SK-N-SH treated with all-trans-retinoic acid at 6 μM for 48 hours (cell line): Measurements from ENCODE around the gene CFAP161.

Source experiments
- ATAC-seq: fragments of 200-7000 bp; cut with Tn5 transposase; 3 replicates; pipeline ENCODE4 v1.9.1; 2020; ENCODE audit warnings: mild to moderate bottlenecking, moderate library complexity
- ARNTL ChIP-seq: fragments of 450-650 bp; formaldehyde crosslinking; IDR thresholded peaks from 2 replicates; pipeline ENCODE4 v1.5.0; 2020; ENCODE audit warnings: low read depth, mild to moderate bottlenecking, moderate library complexity, borderline replicate concordance
- BACH2 ChIP-seq: fragments of 250-450 bp; sonication (Bioruptor Pico); IDR thresholded peaks from 2 replicates; pipeline ENCODE4 v1.9.0; 2021; ENCODE audit warnings: mild to moderate bottlenecking, borderline replicate concordance
- CSDC2 ChIP-seq: fragments of 250-450 bp; sonication (Bioruptor Pico); IDR thresholded peaks from 2 replicates; pipeline ENCODE4 v1.5.0; 2020; ENCODE audit warnings: mild to moderate bottlenecking, moderate library complexity
- ESRRG ChIP-seq: fragments of 250-450 bp; sonication (Bioruptor Pico); IDR thresholded peaks from 2 replicates; pipeline ENCODE4 v1.6.1; 2021; ENCODE audit warnings: mild to moderate bottlenecking
- GLIS3 ChIP-seq: fragments of 250-450 bp; sonication (Bioruptor Pico); IDR thresholded peaks from 2 replicates; pipeline ENCODE4 v1.5.0; 2020; ENCODE audit warnings: mild to moderate bottlenecking, moderate library complexity
- ISL1 ChIP-seq: fragments of 250-450 bp; sonication (Bioruptor Pico); IDR thresholded peaks from 2 replicates; pipeline ENCODE4 v2.1.2; 2022; ENCODE audit warnings: mild to moderate bottlenecking, moderate library complexity
- RARB ChIP-seq: fragments of 250-450 bp; sonication (Bioruptor Pico); IDR thresholded peaks from 2 replicates; pipeline ENCODE4 v1.8.0; 2021; ENCODE audit warnings: mild to moderate bottlenecking, moderate library complexity
- SNAI2 ChIP-seq: fragments of 250-450 bp; sonication (Bioruptor Pico); IDR thresholded peaks from 2 replicates; pipeline ENCODE4 v1.5.0; 2020; ENCODE audit warnings: mild to moderate bottlenecking, moderate library complexity
- TCF4 ChIP-seq: fragments of 250-450 bp; sonication (Bioruptor Pico); IDR thresholded peaks from 2 replicates; pipeline ENCODE4 v1.8.0; 2021; ENCODE audit warnings: mild to moderate bottlenecking, moderate library complexity, borderline replicate concordance
- TOX ChIP-seq: fragments of 250-450 bp; sonication (Bioruptor Pico); IDR thresholded peaks from 2 replicates; pipeline ENCODE4 v1.8.0; 2021; ENCODE audit warnings: mild to moderate bottlenecking, moderate library complexity, borderline replicate concordance
- ZC3H10 ChIP-seq: fragments of 250-450 bp; sonication (Bioruptor Pico); IDR thresholded peaks from 2 replicates; pipeline ENCODE4 v1.5.1; 2021; ENCODE audit warnings: mild to moderate bottlenecking, moderate library complexity
- ZFP3 ChIP-seq: fragments of 250-450 bp; sonication (Bioruptor Pico); IDR thresholded peaks from 2 replicates; pipeline ENCODE4 v1.5.0; 2020; ENCODE audit warnings: mild to moderate bottlenecking, moderate library complexity
- ZFP30 ChIP-seq: fragments of 450-650 bp; formaldehyde crosslinking; IDR thresholded peaks from 2 replicates; pipeline ENCODE4 v1.5.0; 2022; ENCODE audit warnings: mild to moderate bottlenecking, moderate library complexity
- ZNF565 ChIP-seq: fragments of 450-650 bp; formaldehyde crosslinking; conservative IDR thresholded peaks from 2 replicates; pipeline ENCODE4 v1.5.0; 2020; ENCODE audit warnings: low read depth, mild to moderate bottlenecking, moderate library complexity
- ZNF70 ChIP-seq: fragments of 450-650 bp; formaldehyde crosslinking; IDR thresholded peaks from 2 replicates; pipeline ENCODE4 v1.5.0; 2020; ENCODE audit warnings: mild to moderate bottlenecking, moderate library complexity
- ZNF8 ChIP-seq: fragments of 450-650 bp; formaldehyde crosslinking; IDR thresholded peaks from 2 replicates; pipeline ENCODE4 v1.5.0; 2020; ENCODE audit warnings: mild to moderate bottlenecking, moderate library complexity
- TF ChIP-seq, protein P1 (sequence below): fragments of 250-450 bp; sonication (Bioruptor Pico); IDR thresholded peaks from 2 replicates; pipeline ENCODE4 v1.5.1; 2020; ENCODE audit warnings: low read depth, mild to moderate bottlenecking, moderate library complexity
- TF ChIP-seq, protein P2 (sequence below): fragments of 250-450 bp; sonication (Bioruptor Pico); IDR thresholded peaks from 2 replicates; pipeline ENCODE4 v1.5.1; 2021; ENCODE audit warnings: mild to moderate bottlenecking, moderate library complexity
- TF ChIP-seq, protein P3 (sequence below): fragments of 250-450 bp; sonication (Bioruptor Pico); IDR thresholded peaks from 2 replicates; pipeline ENCODE4 v1.8.0; 2020; ENCODE audit warnings: mild to moderate bottlenecking, moderate library complexity, borderline replicate concordance
- TF ChIP-seq, protein P4 (sequence below): fragments of 250-450 bp; sonication (Bioruptor Pico); IDR thresholded peaks from 2 replicates; pipeline ENCODE4 v1.5.0; 2020; ENCODE audit warnings: mild to moderate bottlenecking, moderate library complexity
- TF ChIP-seq, protein P5 (sequence below): fragments of 250-450 bp; sonication (Bioruptor Pico); IDR thresholded peaks from 2 replicates; pipeline ENCODE4 v1.8.0; 2021; ENCODE audit warnings: low read depth, mild to moderate bottlenecking, moderate library complexity, borderline replicate concordance

Gene CFAP161

DNA sequence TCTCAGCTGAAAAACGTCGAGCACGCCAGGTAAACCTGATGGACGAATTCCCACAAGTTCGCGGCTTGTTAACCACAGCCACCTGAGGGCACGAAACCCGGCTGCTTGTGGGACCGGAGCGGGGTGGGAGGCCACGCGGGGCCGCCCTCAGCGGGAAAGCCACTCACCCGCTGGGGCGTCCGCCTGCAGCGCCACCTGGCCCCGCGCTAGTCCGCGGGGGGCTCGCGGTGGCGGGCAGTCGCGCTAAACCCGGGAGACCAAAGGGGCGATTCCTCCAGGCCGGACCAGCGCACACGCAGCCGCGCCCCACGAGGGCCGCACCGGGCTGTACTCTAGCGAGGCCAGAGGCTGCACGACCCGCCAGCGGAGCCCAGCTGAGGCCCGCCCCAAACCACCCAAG, 15.7 kb upstream of the CFAP161 start:
- TF ChIP-seq, protein P1, sequence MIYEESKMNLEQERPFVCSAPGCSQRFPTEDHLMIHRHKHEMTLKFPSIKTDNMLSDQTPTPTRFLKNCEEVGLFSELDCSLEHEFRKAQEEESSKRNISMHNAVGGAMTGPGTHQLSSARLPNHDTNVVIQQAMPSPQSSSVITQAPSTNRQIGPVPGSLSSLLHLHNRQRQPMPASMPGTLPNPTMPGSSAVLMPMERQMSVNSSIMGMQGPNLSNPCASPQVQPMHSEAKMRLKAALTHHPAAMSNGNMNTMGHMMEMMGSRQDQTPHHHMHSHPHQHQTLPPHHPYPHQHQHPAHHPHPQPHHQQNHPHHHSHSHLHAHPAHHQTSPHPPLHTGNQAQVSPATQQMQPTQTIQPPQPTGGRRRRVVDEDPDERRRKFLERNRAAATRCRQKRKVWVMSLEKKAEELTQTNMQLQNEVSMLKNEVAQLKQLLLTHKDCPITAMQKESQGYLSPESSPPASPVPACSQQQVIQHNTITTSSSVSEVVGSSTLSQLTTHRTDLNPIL = no peak
- TF ChIP-seq RARB (no peak), TOX (CRISPR knock-in tag) (no peak), BACH2 (no peak), ZNF565 (CRISPR knock-in tag) (no peak)
- TF ChIP-seq, protein P2, sequence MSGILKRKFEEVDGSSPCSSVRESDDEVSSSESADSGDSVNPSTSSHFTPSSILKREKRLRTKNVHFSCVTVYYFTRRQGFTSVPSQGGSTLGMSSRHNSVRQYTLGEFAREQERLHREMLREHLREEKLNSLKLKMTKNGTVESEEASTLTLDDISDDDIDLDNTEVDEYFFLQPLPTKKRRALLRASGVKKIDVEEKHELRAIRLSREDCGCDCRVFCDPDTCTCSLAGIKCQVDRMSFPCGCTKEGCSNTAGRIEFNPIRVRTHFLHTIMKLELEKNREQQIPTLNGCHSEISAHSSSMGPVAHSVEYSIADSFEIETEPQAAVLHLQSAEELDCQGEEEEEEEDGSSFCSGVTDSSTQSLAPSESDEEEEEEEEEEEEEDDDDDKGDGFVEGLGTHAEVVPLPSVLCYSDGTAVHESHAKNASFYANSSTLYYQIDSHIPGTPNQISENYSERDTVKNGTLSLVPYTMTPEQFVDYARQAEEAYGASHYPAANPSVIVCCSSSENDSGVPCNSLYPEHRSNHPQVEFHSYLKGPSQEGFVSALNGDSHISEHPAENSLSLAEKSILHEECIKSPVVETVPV (CRISPR knock-in tag) = no peak
- ATAC-seq = no peak

DNA sequence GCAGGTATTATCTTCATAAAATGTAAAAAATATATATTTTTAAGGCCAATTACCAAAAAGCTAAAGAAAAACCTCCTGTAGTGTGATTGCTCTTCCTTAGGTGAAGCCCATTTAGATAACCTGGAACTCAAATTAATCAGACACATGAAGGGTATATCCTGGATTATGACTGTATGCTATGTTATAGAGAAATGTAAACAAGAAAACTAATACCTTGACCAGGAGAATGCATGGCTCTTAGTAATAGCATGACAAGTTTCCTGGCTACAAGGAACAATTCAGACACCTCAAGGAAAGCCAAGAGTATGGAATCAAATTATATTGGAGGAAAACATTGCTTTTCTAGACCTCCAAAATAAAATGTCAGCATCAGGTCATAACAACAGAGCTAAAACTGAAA, 14.0 kb upstream of the CFAP161 start:
- TF ChIP-seq BACH2 = no peak
- no peak for TF ChIP-seq TCF4 (CRISPR knock-in tag)
- TF ChIP-seq, protein P3, sequence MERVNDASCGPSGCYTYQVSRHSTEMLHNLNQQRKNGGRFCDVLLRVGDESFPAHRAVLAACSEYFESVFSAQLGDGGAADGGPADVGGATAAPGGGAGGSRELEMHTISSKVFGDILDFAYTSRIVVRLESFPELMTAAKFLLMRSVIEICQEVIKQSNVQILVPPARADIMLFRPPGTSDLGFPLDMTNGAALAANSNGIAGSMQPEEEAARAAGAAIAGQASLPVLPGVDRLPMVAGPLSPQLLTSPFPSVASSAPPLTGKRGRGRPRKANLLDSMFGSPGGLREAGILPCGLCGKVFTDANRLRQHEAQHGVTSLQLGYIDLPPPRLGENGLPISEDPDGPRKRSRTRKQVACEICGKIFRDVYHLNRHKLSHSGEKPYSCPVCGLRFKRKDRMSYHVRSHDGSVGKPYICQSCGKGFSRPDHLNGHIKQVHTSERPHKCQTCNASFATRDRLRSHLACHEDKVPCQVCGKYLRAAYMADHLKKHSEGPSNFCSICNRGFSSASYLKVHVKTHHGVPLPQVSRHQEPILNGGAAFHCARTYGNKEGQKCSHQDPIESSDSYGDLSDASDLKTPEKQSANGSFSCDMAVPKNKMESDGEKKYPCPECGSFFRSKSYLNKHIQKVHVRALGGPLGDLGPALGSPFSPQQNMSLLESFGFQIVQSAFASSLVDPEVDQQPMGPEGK (CRISPR knock-in tag) = no peak
- TF ChIP-seq ZFP30 = no peak
- TF ChIP-seq ZNF565 (CRISPR knock-in tag) = no peak
- no peak for TF ChIP-seq ZC3H10 (CRISPR knock-in tag)
- no peak for TF ChIP-seq ZFP3
- no peak for TF ChIP-seq ISL1
- TF ChIP-seq, protein P1 = no peak
- TF ChIP-seq TOX (CRISPR knock-in tag) = no peak
- no peak for TF ChIP-seq ESRRG (CRISPR knock-in tag)
- TF ChIP-seq ZNF70 (CRISPR knock-in tag) = no peak
- no peak for TF ChIP-seq SNAI2 (CRISPR knock-in tag)
- no peak for TF ChIP-seq ZNF8
- TF ChIP-seq, protein P4, sequence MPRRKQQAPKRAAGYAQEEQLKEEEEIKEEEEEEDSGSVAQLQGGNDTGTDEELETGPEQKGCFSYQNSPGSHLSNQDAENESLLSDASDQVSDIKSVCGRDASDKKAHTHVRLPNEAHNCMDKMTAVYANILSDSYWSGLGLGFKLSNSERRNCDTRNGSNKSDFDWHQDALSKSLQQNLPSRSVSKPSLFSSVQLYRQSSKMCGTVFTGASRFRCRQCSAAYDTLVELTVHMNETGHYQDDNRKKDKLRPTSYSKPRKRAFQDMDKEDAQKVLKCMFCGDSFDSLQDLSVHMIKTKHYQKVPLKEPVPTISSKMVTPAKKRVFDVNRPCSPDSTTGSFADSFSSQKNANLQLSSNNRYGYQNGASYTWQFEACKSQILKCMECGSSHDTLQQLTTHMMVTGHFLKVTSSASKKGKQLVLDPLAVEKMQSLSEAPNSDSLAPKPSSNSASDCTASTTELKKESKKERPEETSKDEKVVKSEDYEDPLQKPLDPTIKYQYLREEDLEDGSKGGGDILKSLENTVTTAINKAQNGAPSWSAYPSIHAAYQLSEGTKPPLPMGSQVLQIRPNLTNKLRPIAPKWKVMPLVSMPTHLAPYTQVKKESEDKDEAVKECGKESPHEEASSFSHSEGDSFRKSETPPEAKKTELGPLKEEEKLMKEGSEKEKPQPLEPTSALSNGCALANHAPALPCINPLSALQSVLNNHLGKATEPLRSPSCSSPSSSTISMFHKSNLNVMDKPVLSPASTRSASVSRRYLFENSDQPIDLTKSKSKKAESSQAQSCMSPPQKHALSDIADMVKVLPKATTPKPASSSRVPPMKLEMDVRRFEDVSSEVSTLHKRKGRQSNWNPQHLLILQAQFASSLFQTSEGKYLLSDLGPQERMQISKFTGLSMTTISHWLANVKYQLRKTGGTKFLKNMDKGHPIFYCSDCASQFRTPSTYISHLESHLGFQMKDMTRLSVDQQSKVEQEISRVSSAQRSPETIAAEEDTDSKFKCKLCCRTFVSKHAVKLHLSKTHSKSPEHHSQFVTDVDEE (CRISPR knock-in tag) = no peak
- TF ChIP-seq CSDC2 (CRISPR knock-in tag) = no peak
- TF ChIP-seq ARNTL (CRISPR knock-in tag) = no peak
- TF ChIP-seq, protein P2 (CRISPR knock-in tag) = no peak
- TF ChIP-seq, protein P5, sequence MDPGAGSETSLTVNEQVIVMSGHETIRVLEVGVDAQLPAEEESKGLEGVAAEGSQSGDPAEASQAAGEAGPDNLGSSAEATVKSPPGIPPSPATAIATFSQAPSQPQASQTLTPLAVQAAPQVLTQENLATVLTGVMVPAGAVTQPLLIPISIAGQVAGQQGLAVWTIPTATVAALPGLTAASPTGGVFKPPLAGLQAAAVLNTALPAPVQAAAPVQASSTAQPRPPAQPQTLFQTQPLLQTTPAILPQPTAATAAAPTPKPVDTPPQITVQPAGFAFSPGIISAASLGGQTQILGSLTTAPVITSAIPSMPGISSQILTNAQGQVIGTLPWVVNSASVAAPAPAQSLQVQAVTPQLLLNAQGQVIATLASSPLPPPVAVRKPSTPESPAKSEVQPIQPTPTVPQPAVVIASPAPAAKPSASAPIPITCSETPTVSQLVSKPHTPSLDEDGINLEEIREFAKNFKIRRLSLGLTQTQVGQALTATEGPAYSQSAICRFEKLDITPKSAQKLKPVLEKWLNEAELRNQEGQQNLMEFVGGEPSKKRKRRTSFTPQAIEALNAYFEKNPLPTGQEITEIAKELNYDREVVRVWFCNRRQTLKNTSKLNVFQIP = no peak
- no peak for TF ChIP-seq GLIS3 (CRISPR knock-in tag)
- no peak for ATAC-seq
